ENCODE data around the gene NOC2L.
A peak's percentile ranks its signal among the peaks of the same experiment; 100 is the strongest.

The NOC2L gene

DNA sequence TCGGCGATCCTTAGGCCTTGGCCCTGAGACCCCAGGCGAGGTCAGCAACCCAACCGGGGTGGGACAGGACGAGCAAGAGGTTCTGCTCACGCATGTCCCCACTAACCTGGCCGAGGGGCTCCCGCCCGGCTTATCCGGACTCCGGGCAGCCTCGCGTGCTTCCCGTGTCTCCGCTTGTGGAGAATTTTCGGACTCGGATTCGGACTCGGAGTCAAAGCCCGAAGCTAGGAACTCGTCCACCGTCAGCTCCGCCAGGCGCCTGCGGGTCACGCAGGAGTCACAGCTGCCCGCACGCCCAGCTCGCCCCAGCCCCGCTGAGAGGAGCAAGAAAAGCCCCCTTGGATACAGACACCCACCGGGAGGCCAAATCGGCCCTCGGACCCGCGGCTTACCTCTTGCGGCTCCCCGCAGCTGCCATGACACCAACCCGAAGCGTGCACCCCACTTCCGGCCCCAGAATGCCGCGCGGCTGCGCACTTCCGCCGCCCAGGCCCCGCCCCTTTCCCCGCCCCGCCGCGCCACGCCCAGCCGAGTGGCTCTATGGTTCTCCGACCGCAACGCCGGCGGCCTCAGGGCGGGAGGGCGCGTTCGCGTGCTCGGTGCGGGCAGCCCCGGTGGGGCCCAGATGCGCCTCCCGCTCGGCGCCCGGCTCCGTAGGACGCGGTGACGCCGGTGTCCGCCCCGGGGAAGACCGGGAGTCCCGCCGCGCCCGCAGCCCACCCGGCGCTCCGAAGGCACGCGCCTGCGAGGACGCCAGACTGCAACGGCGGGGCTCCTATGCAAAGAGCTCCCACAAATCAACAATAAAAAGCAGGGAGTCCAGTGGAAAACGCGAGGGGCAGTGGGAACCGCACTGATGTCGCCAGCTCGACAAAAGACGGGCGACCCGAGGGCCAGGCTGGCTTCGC is at the start of gene NOC2L:
NOC2L (minus strand) TSS at position 434 of the 908 bp plus-strand sequence; CDS start at position 418, 16 bp downstream.
- no peaks in the 10 kb centered on the region for H3K9me3 Mint-ChIP-seq
- peak within 1 kb of the TSS; percentile 76 for H3K27ac Mint-ChIP-seq
- peaks cover 19% of the 10 kb centered on the region for H3K36me3 Mint-ChIP-seq
- no peaks in the 10 kb centered on the region for H3K27me3 Mint-ChIP-seq
- peak within 1 kb of the TSS; percentile 89 for H3K4me3 Mint-ChIP-seq
- ATAC-seq (ENCODE audit: low read depth) (peak; percentile 87), DNase-seq (ENCODE audit: low spot score in 2 of 2) (peak; percentile 91 to 94)
- peaks cover 14% of the 10 kb centered on the region for H3K4me1 Mint-ChIP-seq

DNA sequence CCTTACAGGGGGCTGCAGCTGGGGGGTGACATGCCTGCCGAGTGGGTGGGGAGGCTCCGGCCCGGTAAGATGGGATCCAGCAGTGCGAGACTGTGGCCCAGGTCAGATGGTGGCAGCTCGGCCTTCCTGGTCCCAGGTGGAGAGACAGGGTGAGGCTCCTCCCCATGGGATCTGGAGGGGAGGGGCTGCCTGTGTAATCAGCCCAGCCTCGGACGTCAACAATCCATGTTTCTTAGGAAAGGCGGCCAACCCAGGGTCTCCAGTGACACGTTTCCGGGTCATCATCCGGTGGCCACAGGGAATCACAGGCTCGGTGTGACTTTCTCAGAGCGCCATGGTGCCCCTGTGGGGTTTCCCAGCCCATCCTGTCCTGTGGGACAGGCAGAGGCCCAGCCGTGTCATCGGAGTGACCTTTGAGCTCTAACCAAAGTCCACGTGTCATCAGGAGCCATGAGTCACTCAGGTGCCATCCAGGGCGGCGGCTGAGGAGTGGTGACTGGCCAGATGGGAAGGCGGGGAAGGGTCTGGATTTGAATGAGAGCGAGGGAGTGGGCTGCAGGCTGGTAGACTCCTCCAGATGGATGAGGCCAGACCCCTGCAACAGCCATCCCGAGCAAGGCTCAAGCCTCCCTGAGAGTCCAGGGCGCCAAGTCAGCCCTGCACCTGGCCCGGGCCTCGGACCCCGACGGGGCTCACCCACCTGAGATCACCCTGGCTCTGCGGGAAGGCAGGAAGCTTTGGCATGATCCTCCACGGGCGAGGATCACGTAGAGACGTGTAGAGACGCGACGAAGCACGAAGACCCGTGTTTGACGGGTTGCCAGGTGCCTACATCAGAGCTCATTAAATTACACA is 47.5 kb upstream of the NOC2L start:
- DNase-seq (ENCODE audit: low spot score in 2 of 2) (no peak), ATAC-seq (ENCODE audit: low read depth) (no peak)
- H3K27ac Mint-ChIP-seq, result no peak overlapping the region
- H3K36me3 Mint-ChIP-seq, result peaks cover 1% of the 10 kb centered on the region
- H3K27me3 Mint-ChIP-seq, result peaks cover 23% of the 10 kb centered on the region
- peaks cover 12% of the 10 kb centered on the region for H3K4me1 Mint-ChIP-seq
- H3K9me3 Mint-ChIP-seq, result no peaks in the 10 kb centered on the region
- no peak overlapping the region for H3K4me3 Mint-ChIP-seq

GRCh38 chr1:1005774-1006304 is 46.8 kb upstream of the NOC2L start:
- H3K36me3 Mint-ChIP-seq, result peaks cover 1% of the 10 kb centered on the region
- H3K4me3 Mint-ChIP-seq, result no peak overlapping the region
- H3K9me3 Mint-ChIP-seq, result no peaks in the 10 kb centered on the region
- DNase-seq (ENCODE audit: low spot score in 2 of 2) (no peak), ATAC-seq (ENCODE audit: low read depth) (no peak)
- peaks cover 25% of the 10 kb centered on the region for H3K27me3 Mint-ChIP-seq
- H3K4me1 Mint-ChIP-seq, result peaks cover 12% of the 10 kb centered on the region
- H3K27ac Mint-ChIP-seq, result no peak overlapping the region

GRCh38 chr1:1004780-1005697 is 46.0 kb upstream of the NOC2L start:
- no peak for ATAC-seq (ENCODE audit: low read depth)
- no peak overlapping the region for H3K4me3 Mint-ChIP-seq
- H3K4me1 Mint-ChIP-seq, result peaks cover 14% of the 10 kb centered on the region
- peaks cover 26% of the 10 kb centered on the region for H3K27me3 Mint-ChIP-seq
- no peak overlapping the region for H3K27ac Mint-ChIP-seq
- DNase-seq (ENCODE audit: low spot score in 2 of 2), result no peak
- no peaks in the 10 kb centered on the region for H3K9me3 Mint-ChIP-seq
- H3K36me3 Mint-ChIP-seq, result peaks cover 1% of the 10 kb centered on the region

GRCh38 chr1:1004420-1004779 is 45.3 kb upstream of the NOC2L start:
- peaks cover 14% of the 10 kb centered on the region for H3K4me1 Mint-ChIP-seq
- no peaks in the 10 kb centered on the region for H3K9me3 Mint-ChIP-seq
- no peak for DNase-seq (ENCODE audit: low spot score in 2 of 2)
- no peak for ATAC-seq (ENCODE audit: low read depth)
- peaks cover 26% of the 10 kb centered on the region for H3K27me3 Mint-ChIP-seq
- H3K27ac Mint-ChIP-seq, result no peak overlapping the region
- H3K36me3 Mint-ChIP-seq, result peaks cover 1% of the 10 kb centered on the region
- no peak overlapping the region for H3K4me3 Mint-ChIP-seq

- no peaks in the 10 kb centered on the region for H3K9me3 Mint-ChIP-seq
- DNase-seq (ENCODE audit: low spot score in 2 of 2) (no peak), ATAC-seq (ENCODE audit: low read depth) (no peak)
- peaks cover 11% of the 10 kb centered on the region for H3K4me1 Mint-ChIP-seq
- no peak overlapping the region for H3K27ac Mint-ChIP-seq
- no peak overlapping the region for H3K4me3 Mint-ChIP-seq
- H3K27me3 Mint-ChIP-seq, result peaks cover 23% of the 10 kb centered on the region
- no peaks in the 10 kb centered on the region for H3K36me3 Mint-ChIP-seq
These were observed 44.8 kb upstream of the NOC2L start for GRCh38 chr1:1003618-1004419.

DNA sequence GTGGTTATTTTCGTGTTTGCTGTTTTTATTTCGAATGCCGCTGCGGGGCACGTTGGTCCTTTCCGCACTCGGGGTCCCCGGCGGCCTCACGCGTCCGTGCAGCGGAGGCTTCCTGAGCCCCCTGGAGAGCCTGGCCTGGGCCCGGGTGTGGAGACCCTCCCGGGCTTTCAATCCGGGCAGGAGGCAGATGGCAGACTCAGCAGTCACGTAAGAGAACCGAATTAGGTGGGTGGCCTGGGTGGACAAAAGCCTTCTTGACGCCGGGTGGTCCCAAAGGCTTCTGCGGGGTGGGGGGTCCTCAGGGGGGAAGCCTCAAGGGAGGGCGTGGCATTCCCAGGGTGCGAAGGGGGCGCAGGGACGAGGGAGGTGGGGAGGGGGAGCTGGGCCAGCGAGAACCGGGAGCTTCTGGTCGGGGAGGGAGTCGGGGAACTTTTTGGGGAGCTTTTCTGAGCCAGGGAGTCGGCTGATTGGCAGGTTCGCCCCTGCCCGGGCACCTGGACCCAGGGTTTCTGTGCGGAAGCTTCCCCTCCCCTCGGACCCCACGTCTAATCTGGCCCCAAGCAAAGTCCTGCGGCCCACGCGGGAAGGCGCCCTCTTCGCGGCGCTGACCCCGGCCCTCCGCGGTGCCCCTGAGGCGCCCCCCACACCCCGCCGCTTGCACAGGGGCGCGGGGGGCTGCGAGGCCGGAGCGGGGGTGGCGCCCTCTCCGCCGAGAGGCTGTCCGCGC is 42.2 kb upstream of the NOC2L start:
- Mint-ChIP-seq H3K4me3 (peak overlapping the region; percentile 80), H3K27me3 (peaks cover 26% of the 10 kb centered on the region), H3K27ac (peak overlapping the region; percentile 97), H3K36me3 (no peaks in the 10 kb centered on the region), H3K4me1 (peaks cover 11% of the 10 kb centered on the region), H3K9me3 (no peaks in the 10 kb centered on the region)
- ATAC-seq (ENCODE audit: low read depth) (no peak), DNase-seq (ENCODE audit: low spot score in 2 of 2) (no peak)

DNA sequence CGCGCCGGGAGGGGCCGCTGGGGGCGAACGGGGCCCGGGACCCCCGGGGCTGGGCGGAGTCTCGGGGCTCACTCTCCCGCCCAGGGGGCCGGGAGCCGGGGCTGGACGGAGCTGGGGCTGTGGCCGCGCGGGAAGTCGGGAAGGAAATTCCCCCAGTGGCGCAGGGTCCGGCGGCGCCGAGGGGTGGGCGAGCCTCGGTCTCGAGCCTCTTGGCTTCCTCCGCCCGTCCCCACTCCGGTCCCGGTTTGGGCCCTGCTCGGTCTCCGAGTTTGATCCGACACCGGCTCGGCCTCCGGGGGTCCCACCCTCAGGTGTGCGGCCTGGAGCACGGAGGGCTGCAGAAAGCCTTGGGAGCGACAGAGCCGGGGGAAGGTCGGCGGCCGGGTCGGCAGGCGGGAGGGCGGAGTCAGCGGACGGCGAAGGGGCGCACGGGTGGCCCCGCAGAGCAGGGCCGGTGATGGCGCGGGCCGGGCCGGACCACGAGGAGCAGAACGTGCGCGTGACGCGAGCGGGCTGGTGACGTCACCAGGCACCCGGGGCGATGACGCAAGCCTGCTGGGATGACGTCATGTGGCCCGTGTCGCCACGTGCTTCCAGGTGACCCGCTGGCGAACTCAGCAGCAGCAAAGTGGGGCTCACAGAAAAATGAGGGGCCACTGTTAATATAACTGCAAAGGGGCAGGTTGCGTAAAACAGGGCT is 41.5 kb upstream of the NOC2L start:
- ATAC-seq (ENCODE audit: low read depth) (peak; percentile 61), DNase-seq (ENCODE audit: low spot score in 2 of 2) (peak; percentile 84 to 91)
- Mint-ChIP-seq H3K4me1 (peaks cover 16% of the 10 kb centered on the region), H3K36me3 (no peaks in the 10 kb centered on the region), H3K27me3 (peaks cover 28% of the 10 kb centered on the region), H3K9me3 (no peaks in the 10 kb centered on the region), H3K4me3 (peak overlapping the region; percentile 80), H3K27ac (peak overlapping the region; percentile 97)

GRCh38 chr1:999725-1000356 is 40.8 kb upstream of the NOC2L start, which contains the start of gene HES4:
HES4 (minus strand) TSS chr1:1000097; CDS start chr1:999973, 124 bp downstream.
- peak within 1 kb of the TSS; percentile 80 for H3K4me3 Mint-ChIP-seq
- H3K27ac Mint-ChIP-seq, result peak within 1 kb of the TSS; percentile 97
- no peaks in the 10 kb centered on the region for H3K36me3 Mint-ChIP-seq
- DNase-seq (ENCODE audit: low spot score in 2 of 2), result peak; percentile 55 to 69
- peaks cover 11% of the 10 kb centered on the region for H3K4me1 Mint-ChIP-seq
- H3K27me3 Mint-ChIP-seq, result peaks cover 25% of the 10 kb centered on the region
- ATAC-seq (ENCODE audit: low read depth), result peak; percentile 44
- H3K9me3 Mint-ChIP-seq, result no peaks in the 10 kb centered on the region

GRCh38 chr1:998995-999724 is 40.1 kb upstream of the NOC2L start:
- Mint-ChIP-seq H3K4me3 (peak overlapping the region; percentile 44), H3K27ac (no peak overlapping the region), H3K9me3 (no peaks in the 10 kb centered on the region), H3K4me1 (peaks cover 7% of the 10 kb centered on the region), H3K27me3 (peaks cover 26% of the 10 kb centered on the region), H3K36me3 (no peaks in the 10 kb centered on the region)
- ATAC-seq (ENCODE audit: low read depth) (peak; percentile 1), DNase-seq (ENCODE audit: low spot score in 2 of 2) (peak in 1 of 2 donors; percentile 59)

DNA sequence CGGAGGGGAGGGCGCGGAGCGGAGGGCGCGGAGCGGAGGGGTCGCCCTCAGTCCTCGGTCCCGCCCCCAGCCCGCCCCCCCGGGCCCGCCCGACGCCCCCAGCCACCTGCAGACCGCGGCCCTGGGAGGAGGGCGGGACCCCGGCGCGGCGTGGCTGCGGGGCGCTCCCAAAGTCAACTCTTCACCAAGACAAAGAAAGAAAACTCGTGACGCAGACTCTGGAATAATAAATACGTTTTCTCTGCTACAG is 39.6 kb upstream of the NOC2L start:
- Mint-ChIP-seq H3K27me3 (peaks cover 26% of the 10 kb centered on the region), H3K9me3 (no peaks in the 10 kb centered on the region), H3K4me3 (no peak overlapping the region), H3K4me1 (peaks cover 7% of the 10 kb centered on the region), H3K36me3 (no peaks in the 10 kb centered on the region), H3K27ac (peak overlapping the region; percentile 38)
- ATAC-seq (ENCODE audit: low read depth) (no peak), DNase-seq (ENCODE audit: low spot score in 2 of 2) (no peak)

All from memory B cell (primary cell).